GM18907 (cell line): ENCODE results near the gene LST1.

Source experiments
- ATAC-seq: cut with Tn5 transposase; IDR thresholded peaks from one replicate; pipeline ENCODE4 v1.9.1; 2021; ENCODE audit warnings: mild to moderate bottlenecking, moderate library complexity; ENCODE audit not compliant: unreplicated experiment

Gene LST1

GRCh38 chr6:31619805-31620585 lies 33.9 kb downstream of the LST1 start:
- peak; percentile 83 for ATAC-seq

- ATAC-seq: peak; percentile 66
Observed at GRCh38 chr6:31620586-31621319, 34.7 kb downstream of the LST1 start, which contains the start of gene PRRC2A. Gene PRRC2A, plus strand, starts transcription at chr6:31620715. Its CDS starts 2,075 bp downstream, at chr6:31622790.

GRCh38 chr6:31621320-31621939 lies 35.4 kb downstream of the LST1 start:
- no peak for ATAC-seq

- no peak for ATAC-seq
Observed at GRCh38 chr6:31621991-31622390, 35.9 kb downstream of the LST1 start.

GRCh38 chr6:31622684-31623091 lies 36.6 kb downstream of the LST1 start:
- no peak for ATAC-seq

- ATAC-seq: no peak
Observed at GRCh38 chr6:31624070-31624469, 38.0 kb downstream of the LST1 start.

GRCh38 chr6:31626952-31627351 lies 40.9 kb downstream of the LST1 start:
- no peak for ATAC-seq

GRCh38 chr6:31627690-31628287 lies 41.7 kb downstream of the LST1 start:
- no peak for ATAC-seq

- ATAC-seq: no peak
Observed at GRCh38 chr6:31629014-31629413, 42.9 kb downstream of the LST1 start.

GRCh38 chr6:31630177-31630934 lies 44.3 kb downstream of the LST1 start:
- no peak for ATAC-seq

GRCh38 chr6:31631209-31631608 lies 45.1 kb downstream of the LST1 start:
- ATAC-seq: no peak

- ATAC-seq: no peak
Observed at GRCh38 chr6:31631681-31632278, 45.7 kb downstream of the LST1 start.

- ATAC-seq: no peak
Observed at GRCh38 chr6:31632279-31632946, 46.3 kb downstream of the LST1 start.

GRCh38 chr6:31633447-31633846 lies 47.4 kb downstream of the LST1 start:
- ATAC-seq: no peak

GRCh38 chr6:31634131-31634530 lies 48.1 kb downstream of the LST1 start:
- no peak for ATAC-seq

- no peak for ATAC-seq
Observed at GRCh38 chr6:31634969-31635575, 49.0 kb downstream of the LST1 start.

GRCh38 chr6:31636698-31637596 lies 50.9 kb downstream of the LST1 start:
- ATAC-seq: no peak
